Right lobe of liver (tissue), 6 donors: ENCODE measurements around the gene DAGLA. TPM values are rescaled to one million over a fixed set of nuclear protein-coding genes. Genes with fewer than 3 reads are reported as not detected.

Experiments used
- ATAC-seq, 4 donors: fragments of 200-7000 bp; cut with Tn5 transposase; one replicate each; pipeline ENCODE4 v1.9.1; 2020; ENCODE audit warnings: mild to moderate bottlenecking in 4 of 4, moderate library complexity in 4 of 4
- DNase-seq, 3 donors: peaks; one replicate each; pipeline ENCODE4 v3.0.0-alpha.2; 2020
- H3K27ac ChIP-seq, 3 donors: fragments of 200-600 bp; one replicate each; pipeline ENCODE4 v1.8.0; 2022
- H3K27me3 ChIP-seq, 2 donors: fragments of 200-600 bp; one replicate each; pipeline ENCODE4 v1.8.0; 2022
- H3K36me3 ChIP-seq, 4 donors: fragments of 200-600 bp; sonication (generic) in 1 of 4; one replicate each; pipeline versions ENCODE4 v1.5.1 to v1.8.0; 2017 to 2022; ENCODE audit warnings: control low read depth in 1 of 4
- H3K4me1 ChIP-seq, 4 donors: fragments of 200-600 bp; sonication (generic) in 1 of 4; one replicate each; pipeline versions ENCODE4 v1.5.1 to v1.8.0; 2017 to 2022; ENCODE audit warnings: control low read depth in 1 of 4
- H3K4me3 ChIP-seq, 3 donors: fragments of 200-600 bp; one replicate each; pipeline ENCODE4 v1.8.0; 2022
- H3K9me3 ChIP-seq, 4 donors: fragments of 200-600 bp; sonication (generic) in 1 of 4; one replicate each; pipeline versions ENCODE4 v1.5.1 to v1.8.0; 2017 to 2022; ENCODE audit warnings: control low read depth in 1 of 4
- CTCF ChIP-seq, 4 donors: fragments of 200-600 bp in 3 of 4; fragments of 450-650 bp in 1 of 4; IDR thresholded peaks; one replicate each; pipeline versions ENCODE4 v1.5.1 to v1.8.0; 2016 to 2022; ENCODE audit warnings: antibody characterized with exemption in 4 of 4, mild to moderate bottlenecking in 2 of 4
- POLR2A ChIP-seq: fragments of 450-650 bp; IDR thresholded peaks from one replicate; pipeline ENCODE4 v1.6.1; 2017; ENCODE audit warnings: antibody characterized with exemption, mild to moderate bottlenecking
- WGBS: methylation state at CpG from one replicate; pipeline ENCODE4 v1.1.6; 2018; ENCODE audit warnings: low coverage, low lambda C conversion rate; ENCODE audit not compliant: insufficient coverage; ENCODE audit errors: missing lambda C conversion rate; 5-methylcytosine and 5-hydroxymethylcytosine counted together
- intact Hi-C, 2 donors: fragments of 100-400 bp; cut with DNase I; formaldehyde crosslinking; loops; one replicate each; pipeline versions ENCODE4 v1.11.2 to v1.14.1; 2022
- total RNA-seq, 6 experiments: library from RNA; depleted of rRNA in 2 of 6; stranded (reverse); fragments of >200 nt in 2 of 6; fragmentation: NEBNext Ultra II Directional in 3 of 6; extraction: Animal tissue kit (Norgen Biotek cat#: 25700) in 3 of 6; gene quantifications; one replicate each; pipeline versions ENCODE4 v1.1.0 to v1.2.4, GENCODE V29; 2016 to 2023
- donor health status: DM: no; HTN: yes; CAD: no.
- donor health status: DM: no; HTN: no; CAD: no.
- donor health status: DM: no; HTN: no; CAD: no.
- donor health status: DM: no; HTN: yes; CAD: no.
- donor health status: DM: no; HTN: yes; CAD: no.

Gene DAGLA
- total RNA-seq, 6 experiments from 2014 or later: 0.33 to 5.5 (median 0.79) TPM

DNA sequence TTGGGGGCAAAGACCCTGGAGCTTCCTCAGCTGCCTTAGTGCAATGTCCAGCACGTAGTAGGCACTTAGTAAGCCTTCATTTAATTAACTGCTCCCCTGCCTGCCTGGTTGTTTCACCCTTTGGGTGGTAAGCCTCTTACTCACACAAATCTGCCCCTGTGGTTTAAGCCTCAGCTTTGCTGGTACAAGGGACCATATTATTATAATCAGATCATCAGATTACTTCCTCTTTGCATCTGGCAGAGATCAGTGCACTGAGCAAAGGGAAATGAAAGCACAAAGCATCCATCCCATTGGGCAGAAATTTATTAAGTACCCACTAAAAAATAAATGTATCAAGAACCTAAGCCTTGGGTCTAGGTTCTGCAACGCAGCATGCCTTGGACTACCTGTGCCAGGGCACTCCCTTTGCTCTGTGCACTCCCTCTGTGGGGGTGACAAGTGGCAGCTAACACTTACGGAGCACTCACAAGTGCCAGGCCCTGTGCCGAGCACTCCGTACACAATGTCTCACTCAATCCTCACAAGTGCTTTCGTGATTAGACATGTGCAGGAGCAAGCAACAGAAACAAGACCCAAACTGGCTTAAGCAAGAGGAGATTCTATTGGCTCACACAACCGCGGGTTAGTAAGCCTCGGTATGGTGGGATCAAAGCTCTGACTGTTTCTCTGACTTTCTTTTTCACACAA lies 34.9 kb upstream of the DAGLA start:
- ATAC-seq (no peak), DNase-seq (no peak)
- Histone ChIP-seq H3K4me3 (no peak overlapping the region), H3K36me3 (no peaks in the 10 kb centered on the region), H3K4me1 (no peaks in the 10 kb centered on the region), H3K27me3 (no peaks in the 10 kb centered on the region), H3K27ac (no peak overlapping the region), H3K9me3 (no peaks in the 10 kb centered on the region)
- WGBS: 54% methylated on average over 6 of the region's 9 CpGs
- intact Hi-C loops: no loop called here
- no peak for TF ChIP-seq POLR2A
- TF ChIP-seq CTCF (IDR thresholded peaks at IDR 0.05): no peak

DNA sequence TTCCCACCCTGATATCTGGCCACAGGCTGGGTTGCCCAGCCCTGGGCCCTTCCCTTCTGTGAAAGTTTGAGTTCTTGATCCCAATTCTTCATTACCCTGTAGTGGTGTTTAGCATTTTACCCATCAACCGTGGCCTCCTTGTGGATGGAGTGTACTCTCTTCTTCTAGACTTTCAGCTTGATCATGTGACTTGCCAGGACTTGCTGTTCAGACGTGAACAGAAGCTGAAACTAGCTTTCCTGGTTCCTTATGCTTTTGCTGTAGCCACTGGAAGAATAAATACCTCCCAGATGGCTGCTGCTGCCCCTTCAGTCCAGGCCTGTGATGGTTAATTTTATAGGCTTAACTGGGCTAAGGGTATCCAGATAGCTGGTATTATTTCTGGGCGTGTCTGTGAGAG lies 32.7 kb upstream of the DAGLA start:
- Histone ChIP-seq H3K4me1 (no peaks in the 10 kb centered on the region), H3K27me3 (no peaks in the 10 kb centered on the region), H3K27ac (no peak overlapping the region), H3K4me3 (no peak overlapping the region), H3K36me3 (no peaks in the 10 kb centered on the region), H3K9me3 (no peaks in the 10 kb centered on the region)
- no peak for DNase-seq
- no peak for TF ChIP-seq CTCF (IDR thresholded peaks at IDR 0.05)
- no peak for TF ChIP-seq POLR2A
- no peak for ATAC-seq
- WGBS: 59% methylated on average over 3 of the region's 3 CpGs
- intact Hi-C loops: no loop called here

- no peak for ATAC-seq
- intact Hi-C loops: no loop called here
Observed at GRCh38 chr11:61650781-61651571, 29.2 kb upstream of the DAGLA start.

DNA sequence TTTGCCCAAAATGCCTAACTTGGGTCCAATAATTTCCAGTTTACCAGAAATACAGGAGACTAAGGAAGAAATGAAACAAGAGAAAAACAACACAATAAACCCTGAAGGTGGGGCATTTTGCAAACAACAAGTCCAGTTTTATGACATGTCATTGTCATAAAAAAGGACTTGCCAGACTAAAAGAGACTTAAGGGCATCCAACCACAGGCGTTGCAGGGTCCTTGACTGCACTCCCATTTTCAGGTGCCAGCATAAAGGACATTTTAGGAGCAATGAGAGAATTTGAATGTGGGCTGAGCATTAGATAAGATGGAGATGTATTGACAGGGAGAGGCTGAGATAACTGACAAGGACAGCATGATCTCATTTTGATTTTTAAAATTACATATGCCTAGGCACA lies 28.1 kb upstream of the DAGLA start:
- Histone ChIP-seq H3K9me3 (no peaks in the 10 kb centered on the region), H3K4me1 (no peaks in the 10 kb centered on the region), H3K27me3 (no peaks in the 10 kb centered on the region), H3K36me3 (no peaks in the 10 kb centered on the region), H3K27ac (no peak overlapping the region), H3K4me3 (no peak overlapping the region)
- ATAC-seq (no peak), DNase-seq (no peak)
- TF ChIP-seq POLR2A (no peak), CTCF (IDR thresholded peaks at IDR 0.05) (no peak)
- intact Hi-C loops: no loop called here
- no CpG with 5 or more reads among the region's 1 CpG for WGBS

More at GRCh38 chr11:61650781-61651571, 29.2 kb upstream of the DAGLA start:
- Histone ChIP-seq H3K27me3 (no peaks in the 10 kb centered on the region), H3K4me1 (no peaks in the 10 kb centered on the region), H3K9me3 (no peaks in the 10 kb centered on the region), H3K4me3 (no peak overlapping the region), H3K36me3 (no peaks in the 10 kb centered on the region), H3K27ac (no peak overlapping the region)
- 91% methylated on average over 8 of the region's 17 CpGs for WGBS
- no peak for DNase-seq
- no peak for TF ChIP-seq CTCF (IDR thresholded peaks at IDR 0.05)
